SJSA1 (cell line): Measurements from ENCODE around the gene NT5C3B. TPM values are rescaled to one million over a fixed set of nuclear protein-coding genes. Genes with fewer than 3 reads are reported as not detected.

Source experiments
- DNase-seq, 2 experiments: peaks; one replicate each; pipeline ENCODE4 v3.0.0-alpha.2; 2015 to 2020; ENCODE audit warnings: low spot score in 2 of 2, low read depth in 1 of 2
- H3K27ac ChIP-seq: fragments of 250-450 bp; sonication (Bioruptor Pico); 2 replicates; pipeline ENCODE4 v1.5.1; 2020; ENCODE audit warnings: mild to moderate bottlenecking, moderate library complexity
- H3K27me3 ChIP-seq: fragments of 250-450 bp; sonication (Bioruptor Pico); replicated peaks from 2 replicates; pipeline ENCODE4 v1.5.1; 2020; ENCODE audit warnings: mild to moderate bottlenecking, moderate library complexity
- H3K36me3 ChIP-seq: fragments of 250-450 bp; sonication (Bioruptor Pico); 2 replicates; pipeline ENCODE4 v1.5.1; 2020; ENCODE audit warnings: mild to moderate bottlenecking
- H3K4me1 ChIP-seq: fragments of 250-450 bp; sonication (Bioruptor Pico); replicated peaks from 2 replicates; pipeline ENCODE4 v1.6.1; 2021; ENCODE audit warnings: mild to moderate bottlenecking
- H3K4me3 ChIP-seq: fragments of 250-450 bp; sonication (Bioruptor Pico); 2 replicates; pipeline ENCODE4 v1.5.1; 2020; ENCODE audit warnings: mild to moderate bottlenecking
- H3K9me3 ChIP-seq: fragments of 250-450 bp; sonication (Bioruptor Pico); replicated peaks from 2 replicates; pipeline ENCODE4 v1.5.1; 2020; ENCODE audit warnings: mild to moderate bottlenecking
- total RNA-seq: library from RNA; depleted of rRNA; stranded (reverse); fragments of >200 nt; shearing (Covaris generic); gene quantifications from 2 replicates; pipeline ENCODE4 v1.2.3, GENCODE V29; 2014

Gene NT5C3B
- total RNA-seq, 1 experiment from 2014 or later: 84.9 TPM

DNA sequence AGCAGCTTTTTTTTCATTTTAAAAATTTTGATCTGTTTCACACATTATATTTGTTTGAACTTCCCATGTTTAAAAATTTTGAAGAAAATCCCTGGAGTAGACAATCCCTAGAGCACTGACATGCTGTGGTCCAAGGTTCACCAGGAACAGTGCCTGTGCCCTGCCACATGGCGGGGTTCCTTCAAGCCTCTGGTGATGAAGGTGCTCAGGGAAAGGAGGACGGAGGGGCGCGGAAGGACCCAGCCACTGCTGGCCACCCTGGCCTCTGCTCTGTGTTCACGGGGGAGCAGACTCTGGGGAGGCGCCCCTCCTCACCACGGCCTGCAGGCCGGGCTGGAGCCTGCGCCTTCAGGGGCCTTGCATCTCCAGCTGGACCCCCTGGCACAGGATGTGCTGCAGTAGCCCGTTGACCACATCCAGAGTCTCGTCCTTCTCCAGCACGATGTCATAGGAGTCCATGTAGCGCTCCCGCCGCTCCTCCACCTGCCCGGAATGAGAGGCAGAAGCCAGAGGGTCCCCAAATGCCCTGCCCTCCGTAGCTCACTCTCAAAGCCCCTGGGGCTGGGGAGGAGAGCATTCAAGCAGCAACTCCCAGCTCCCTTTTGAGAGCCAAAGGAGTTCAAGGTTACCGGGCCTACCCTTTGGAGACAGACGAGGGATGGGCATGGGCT lies 10.7 kb downstream of the NT5C3B start:
- H3K27me3 ChIP-seq: no peaks in the 10 kb centered on the region
- DNase-seq: no peak

DNA sequence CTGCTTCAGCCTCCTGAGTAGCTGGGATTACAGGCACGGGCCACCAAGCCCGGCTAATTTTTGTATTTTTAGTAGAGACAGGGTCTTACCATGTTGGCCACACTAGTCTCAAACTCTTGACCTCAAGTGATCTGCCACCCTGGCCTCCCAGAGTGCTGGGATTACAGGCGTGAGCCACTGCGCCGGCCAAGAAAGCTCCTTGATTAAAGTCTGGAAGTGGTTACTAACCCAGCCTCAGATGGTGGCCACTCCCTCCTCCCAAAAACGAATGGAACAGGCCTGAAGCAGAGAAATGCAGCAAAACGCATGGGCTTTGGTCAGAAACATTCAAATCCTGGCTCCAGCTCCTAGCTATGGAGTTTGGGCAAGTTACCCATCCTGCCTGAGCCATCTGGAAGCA lies 11.9 kb downstream of the NT5C3B start:
- no peak for DNase-seq
- Histone ChIP-seq H3K4me3 (no peak overlapping the region), H3K4me1 (no peaks in the 10 kb centered on the region), H3K9me3 (no peaks in the 10 kb centered on the region), H3K27me3 (no peaks in the 10 kb centered on the region), H3K36me3 (peaks cover 27% of the 10 kb centered on the region; the same call in 1 of the 2 replicates), H3K27ac (no peak overlapping the region)

More for the DNA sequence above, 10.7 kb downstream of the NT5C3B start:
- Histone ChIP-seq H3K4me3 (no peak overlapping the region), H3K4me1 (no peaks in the 10 kb centered on the region), H3K9me3 (no peaks in the 10 kb centered on the region), H3K36me3 (peaks cover 31% of the 10 kb centered on the region), H3K27ac (no peak overlapping the region)

DNA sequence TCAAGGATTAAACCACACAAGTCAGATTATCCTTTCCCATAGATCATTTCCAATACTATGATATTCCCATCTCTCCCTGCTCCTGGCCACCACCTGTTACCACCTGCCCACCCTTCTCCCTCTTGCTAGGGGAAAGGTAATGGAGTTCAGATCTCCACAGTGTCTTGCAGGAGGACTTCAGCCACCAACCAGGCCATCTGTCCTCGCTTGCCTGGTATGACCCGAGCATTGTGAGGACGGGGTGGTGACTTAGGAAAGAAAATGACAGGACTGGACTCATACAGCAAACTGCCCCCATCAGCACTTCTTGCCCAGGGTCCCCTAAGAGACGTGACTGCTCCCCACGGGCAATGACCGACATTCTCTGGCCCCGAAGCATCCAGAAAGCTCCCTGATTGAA lies 12.5 kb downstream of the NT5C3B start:
- Histone ChIP-seq H3K4me3 (no peak overlapping the region), H3K27ac (no peak overlapping the region), H3K9me3 (no peaks in the 10 kb centered on the region), H3K27me3 (no peaks in the 10 kb centered on the region), H3K4me1 (no peaks in the 10 kb centered on the region), H3K36me3 (peaks cover 23% of the 10 kb centered on the region; the same call in 1 of the 2 replicates)
- DNase-seq: no peak

DNA sequence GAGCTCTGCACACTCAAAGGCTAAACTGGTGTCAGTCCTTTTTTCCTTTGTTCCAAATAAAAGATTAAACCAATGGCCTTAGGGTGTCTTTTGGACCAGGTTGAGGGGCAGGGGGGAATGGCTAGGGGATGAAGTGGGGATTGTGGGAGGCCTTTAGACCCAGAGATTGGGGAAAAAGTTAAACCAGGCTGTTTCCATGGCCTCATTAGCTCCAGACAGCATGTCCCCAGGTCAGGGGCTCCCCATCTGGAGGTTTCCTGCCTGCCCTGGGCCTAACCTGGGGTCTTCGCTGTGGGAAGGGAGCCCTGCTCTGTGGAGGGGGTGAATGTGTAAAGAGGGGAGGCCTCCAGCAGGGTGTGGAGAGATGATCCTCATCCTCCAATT lies 12.9 kb downstream of the NT5C3B start:
- Histone ChIP-seq H3K27me3 (no peaks in the 10 kb centered on the region), H3K27ac (no peak overlapping the region), H3K9me3 (no peaks in the 10 kb centered on the region), H3K4me1 (no peaks in the 10 kb centered on the region), H3K36me3 (peaks cover 26% of the 10 kb centered on the region), H3K4me3 (no peak overlapping the region)
- DNase-seq: no peak

DNA sequence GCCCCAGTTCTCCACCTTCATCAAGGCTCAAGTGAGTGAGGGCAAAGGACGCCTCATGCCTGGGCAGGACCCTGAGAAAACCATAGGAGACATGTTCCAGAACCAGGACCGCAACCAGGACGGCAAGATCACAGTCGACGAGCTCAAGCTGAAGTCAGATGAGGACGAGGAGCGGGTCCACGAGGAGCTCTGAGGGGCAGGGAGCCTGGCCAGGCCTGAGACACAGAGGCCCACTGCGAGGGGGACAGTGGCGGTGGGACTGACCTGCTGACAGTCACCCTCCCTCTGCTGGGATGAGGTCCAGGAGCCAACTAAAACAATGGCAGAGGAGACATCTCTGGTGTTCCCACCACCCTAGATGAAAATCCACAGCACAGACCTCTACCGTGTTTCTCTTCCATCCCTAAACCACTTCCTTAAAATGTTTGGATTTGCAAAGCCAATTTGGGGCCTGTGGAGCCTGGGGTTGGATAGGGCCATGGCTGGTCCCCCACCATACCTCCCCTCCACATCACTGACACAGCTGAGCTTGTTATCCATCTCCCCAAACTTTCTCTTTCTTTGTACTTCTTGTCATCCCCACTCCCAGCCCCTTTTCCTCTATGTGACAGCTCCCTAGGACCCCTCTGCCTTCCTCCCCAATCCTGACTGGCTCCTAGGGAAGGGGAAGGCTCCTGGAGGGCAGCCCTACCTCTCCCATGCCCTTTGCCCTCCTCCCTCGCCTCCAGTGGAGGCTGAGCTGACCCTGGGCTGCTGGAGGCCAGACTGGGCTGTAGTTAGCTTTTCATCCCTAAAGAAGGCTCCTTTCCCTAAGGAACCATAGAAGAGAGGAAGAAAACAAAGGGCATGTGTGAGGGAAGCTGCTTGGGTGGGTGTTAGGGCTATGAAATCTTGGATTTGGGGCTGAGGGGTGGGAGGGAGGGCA lies 13.6 kb downstream of the NT5C3B start:
- H3K36me3 ChIP-seq: peaks cover 28% of the 10 kb centered on the region
- H3K9me3 ChIP-seq: no peaks in the 10 kb centered on the region
- H3K4me1 ChIP-seq: no peaks in the 10 kb centered on the region
- DNase-seq: no peak
- H3K4me3 ChIP-seq: no peak overlapping the region
- H3K27ac ChIP-seq: no peak overlapping the region
- H3K27me3 ChIP-seq: no peaks in the 10 kb centered on the region

DNA sequence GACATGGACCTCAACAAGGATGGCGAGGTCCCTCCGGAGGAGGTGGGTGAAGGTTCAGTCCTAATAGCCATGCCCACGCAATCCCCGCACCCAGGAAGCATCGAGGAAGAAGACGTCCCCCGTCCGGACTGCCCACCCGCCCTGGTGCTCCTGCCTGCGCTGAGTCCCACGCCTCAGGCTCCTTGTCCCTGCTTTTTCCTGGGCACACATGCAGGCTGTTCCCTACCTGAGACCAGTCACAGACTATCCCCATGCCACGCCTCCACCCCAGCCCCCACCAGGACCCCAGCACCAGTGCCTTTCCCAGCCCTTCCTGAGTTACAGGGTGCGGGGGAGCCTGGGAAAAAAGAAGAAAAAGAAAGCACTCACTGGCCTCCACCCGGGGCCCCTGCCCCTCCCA lies 14.3 kb downstream of the NT5C3B start:
- peaks cover 28% of the 10 kb centered on the region for H3K36me3 ChIP-seq
- H3K27me3 ChIP-seq: no peaks in the 10 kb centered on the region
- no peak overlapping the region for H3K4me3 ChIP-seq
- H3K27ac ChIP-seq: no peak overlapping the region
- H3K4me1 ChIP-seq: no peaks in the 10 kb centered on the region
- no peaks in the 10 kb centered on the region for H3K9me3 ChIP-seq
- no peak for DNase-seq

DNA sequence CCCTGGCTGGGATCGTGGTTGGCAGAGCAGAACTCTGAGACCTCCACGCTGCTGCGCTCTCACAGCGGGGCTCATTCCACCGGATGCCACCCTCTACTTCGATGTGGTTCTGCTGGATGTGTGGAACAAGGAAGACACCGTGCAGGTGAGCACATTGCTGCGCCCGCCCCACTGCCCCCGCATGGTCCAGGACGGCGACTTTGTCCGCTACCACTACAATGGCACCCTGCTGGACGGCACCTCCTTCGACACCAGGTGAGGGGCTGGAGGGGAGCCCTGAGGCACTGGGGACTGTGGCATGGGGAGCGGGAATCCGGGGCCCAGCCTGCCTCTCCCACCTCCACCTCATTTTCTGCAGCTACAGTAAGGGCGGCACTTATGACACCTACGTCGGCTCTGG lies 18.0 kb downstream of the NT5C3B start:
- Histone ChIP-seq H3K36me3 (peaks cover 24% of the 10 kb centered on the region), H3K4me1 (peaks cover 11% of the 10 kb centered on the region), H3K4me3 (no peak overlapping the region), H3K27ac (no peak overlapping the region), H3K27me3 (no peaks in the 10 kb centered on the region), H3K9me3 (no peaks in the 10 kb centered on the region)
- DNase-seq: no peak

DNA sequence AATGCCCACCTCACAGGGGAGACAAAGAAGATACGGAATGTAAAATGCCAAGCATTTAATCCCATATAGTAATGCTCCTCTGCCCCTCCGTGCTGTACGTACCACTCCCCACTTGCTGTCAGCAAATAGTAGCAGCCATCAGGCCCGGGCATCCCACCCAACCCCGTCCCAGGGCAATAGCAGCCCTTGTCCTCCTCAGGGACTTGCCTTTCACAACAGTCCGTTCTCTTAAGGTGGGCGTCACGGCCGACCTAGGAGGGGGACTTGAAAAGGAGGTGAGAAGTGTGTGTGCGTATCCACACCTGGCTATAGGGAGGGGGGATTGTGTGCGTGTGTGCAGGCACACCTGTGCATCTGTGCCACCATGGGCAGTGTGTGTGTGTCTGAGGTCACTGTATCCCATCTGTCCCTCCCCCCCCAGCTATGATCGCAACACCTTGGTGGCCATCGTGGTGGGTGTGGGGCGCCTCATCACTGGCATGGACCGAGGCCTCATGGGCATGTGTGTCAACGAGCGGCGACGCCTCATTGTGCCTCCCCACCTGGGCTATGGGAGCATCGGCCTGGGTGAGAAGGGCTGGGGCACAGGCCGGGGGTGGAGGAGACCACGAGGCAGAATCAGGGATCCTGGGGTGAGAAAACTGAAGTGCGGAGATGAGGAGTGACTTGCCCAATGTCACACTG lies 19.3 kb downstream of the NT5C3B start:
- Histone ChIP-seq H3K27me3 (no peaks in the 10 kb centered on the region), H3K4me1 (peaks cover 19% of the 10 kb centered on the region), H3K36me3 (peaks cover 23% of the 10 kb centered on the region), H3K27ac (no peak overlapping the region), H3K4me3 (no peak overlapping the region), H3K9me3 (no peaks in the 10 kb centered on the region)
- no peak for DNase-seq

DNA sequence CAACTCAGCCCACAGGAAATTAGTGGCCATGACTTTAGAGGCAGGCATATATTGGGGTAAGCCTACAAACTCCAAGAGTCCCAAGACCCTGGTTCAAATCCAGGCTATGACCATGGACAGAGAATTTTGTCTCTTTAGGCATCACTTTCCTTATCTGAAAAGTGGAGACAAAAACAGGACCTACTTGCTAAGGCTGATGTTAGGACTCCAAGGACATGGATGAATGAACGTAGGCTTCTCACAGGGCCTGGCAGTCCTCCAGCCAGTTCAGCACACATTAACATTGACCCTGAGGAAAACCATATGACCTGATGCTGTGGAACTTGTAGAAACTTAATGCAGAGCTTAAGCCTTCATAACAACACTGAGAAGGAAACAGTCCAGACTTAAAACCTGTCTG lies 21.8 kb downstream of the NT5C3B start:
- no peaks in the 10 kb centered on the region for H3K9me3 ChIP-seq
- DNase-seq: no peak
- peaks cover 29% of the 10 kb centered on the region for H3K36me3 ChIP-seq
- H3K27ac ChIP-seq: no peak overlapping the region
- no peaks in the 10 kb centered on the region for H3K27me3 ChIP-seq
- peak overlapping the region; percentile 93 for H3K4me3 ChIP-seq
- H3K4me1 ChIP-seq: peaks cover 35% of the 10 kb centered on the region

DNA sequence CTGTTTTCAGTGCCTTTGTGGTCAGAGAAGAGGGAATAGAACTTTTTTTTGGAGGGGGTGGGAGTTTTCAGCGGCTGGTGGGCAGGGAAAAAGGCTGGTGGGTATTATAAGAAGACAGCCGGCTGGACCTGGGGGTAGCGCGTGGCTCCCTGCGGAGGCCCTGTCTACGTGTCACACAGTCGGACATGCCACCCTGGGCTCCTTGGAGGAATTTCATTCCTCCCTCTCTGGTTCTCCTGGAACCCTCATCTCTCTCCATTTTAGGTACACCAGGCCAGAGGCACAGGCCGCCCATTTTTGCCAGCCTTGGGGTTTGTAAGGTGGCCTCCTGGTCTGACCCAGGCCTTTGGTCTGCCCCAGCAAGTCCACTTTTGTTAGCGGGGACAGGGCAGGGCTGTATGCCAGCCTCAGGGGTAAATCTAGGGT lies 22.3 kb downstream of the NT5C3B start:
- Histone ChIP-seq H3K36me3 (peaks cover 29% of the 10 kb centered on the region), H3K4me3 (peak overlapping the region; percentile 93), H3K4me1 (peaks cover 35% of the 10 kb centered on the region), H3K27ac (no peak overlapping the region), H3K9me3 (no peaks in the 10 kb centered on the region), H3K27me3 (no peaks in the 10 kb centered on the region)
- DNase-seq: no peak

DNA sequence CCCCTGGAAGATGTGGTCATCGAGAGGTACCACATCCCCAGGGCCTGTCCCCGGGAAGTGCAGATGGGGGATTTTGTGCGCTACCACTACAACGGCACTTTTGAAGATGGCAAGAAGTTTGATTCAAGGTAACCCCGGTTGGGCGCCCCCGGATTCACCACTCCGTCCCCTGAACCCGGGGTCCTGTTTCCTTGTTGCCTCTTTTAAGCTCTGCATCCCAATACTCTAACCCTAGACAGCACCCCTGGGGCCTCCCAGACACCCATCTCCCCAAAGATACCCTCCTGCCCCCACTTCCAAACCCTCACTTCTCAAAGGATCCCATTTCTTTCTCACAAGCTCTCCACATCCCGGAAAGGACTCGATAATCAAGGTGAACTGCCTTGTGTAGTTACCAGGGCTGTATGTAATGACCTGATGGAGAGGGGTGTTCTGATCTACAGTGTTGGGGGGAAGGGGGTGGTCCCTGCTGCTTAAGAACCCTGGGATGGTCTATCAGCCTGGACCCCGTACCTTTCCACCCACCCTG lies 22.8 kb downstream of the NT5C3B start:
- peak overlapping the region; percentile 93 for H3K4me3 ChIP-seq
- peaks cover 35% of the 10 kb centered on the region for H3K4me1 ChIP-seq
- peaks cover 25% of the 10 kb centered on the region for H3K36me3 ChIP-seq
- no peaks in the 10 kb centered on the region for H3K9me3 ChIP-seq
- H3K27me3 ChIP-seq: no peaks in the 10 kb centered on the region
- peak overlapping the region; percentile 53; the same call in 1 of the 2 replicates for H3K27ac ChIP-seq
- DNase-seq: peak in 1 of 2 experiments; percentile 24

DNA sequence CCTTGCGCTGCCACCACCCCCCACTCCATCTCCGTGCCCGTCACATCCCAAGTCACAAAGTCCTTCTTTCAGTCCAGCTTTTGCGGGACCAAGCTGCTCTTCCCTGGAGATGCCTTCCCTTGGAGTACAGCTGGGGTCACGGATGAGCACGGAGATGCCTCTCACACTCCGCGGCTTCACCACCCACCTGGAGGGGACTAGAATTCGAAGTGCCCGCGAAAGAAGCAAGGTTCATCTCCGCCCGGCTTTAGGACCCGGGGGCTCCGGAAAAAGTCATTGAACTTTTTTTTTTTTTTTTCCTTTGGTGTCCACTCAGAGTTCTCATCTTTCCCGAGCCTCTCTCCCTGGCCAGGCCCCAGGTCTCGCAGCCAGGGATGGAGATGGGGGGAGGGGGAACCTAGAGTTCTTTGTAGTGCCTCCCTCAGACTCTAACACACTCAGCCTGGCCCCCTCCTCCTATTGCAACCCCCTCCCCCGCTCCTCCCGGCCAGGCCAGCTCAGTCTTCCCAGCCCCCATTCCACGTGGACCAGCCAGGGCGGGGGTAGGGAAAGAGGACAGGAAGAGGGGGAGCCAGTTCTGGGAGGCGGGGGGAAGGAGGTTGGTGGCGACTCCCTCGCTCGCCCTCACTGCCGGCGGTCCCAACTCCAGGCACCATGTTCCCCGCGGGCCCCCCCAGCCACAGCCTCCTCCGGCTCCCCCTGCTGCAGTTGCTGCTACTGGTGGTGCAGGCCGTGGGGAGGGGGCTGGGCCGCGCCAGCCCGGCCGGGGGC lies 23.5 kb downstream of the NT5C3B start, which contains the start of gene FKBP10:
Gene FKBP10, plus strand, starts transcription at position 624 of the 771 bp plus-strand sequence. Its CDS starts 31 bp downstream, at position 655.
- peak; percentile 81 for DNase-seq
- Histone ChIP-seq H3K27ac (peak within 1 kb of the TSS; percentile 53; the same call in 1 of the 2 replicates), H3K4me3 (peak within 1 kb of the TSS; percentile 93), H3K4me1 (peaks cover 35% of the 10 kb centered on the region), H3K9me3 (no peaks in the 10 kb centered on the region), H3K36me3 (peaks cover 22% of the 10 kb centered on the region), H3K27me3 (no peaks in the 10 kb centered on the region)
